Left cardiac atrium (tissue), 4 donors: ENCODE measurements around the gene SPIRE2. TPM values are rescaled to one million over a fixed set of nuclear protein-coding genes. Genes with fewer than 3 reads are reported as not detected.
"Not testable (repeated sequence)": the region's sequence is repeated elsewhere in the genome, so short reads cannot be mapped to it uniquely, and the experiment has no call there.

ENCODE experiments used
- ATAC-seq, 2 donors: fragments of 200-7000 bp; cut with Tn5 transposase; one replicate each; pipeline ENCODE4 v1.9.1; 2020; ENCODE audit warnings: mild to moderate bottlenecking in 2 of 2, moderate library complexity in 2 of 2
- DNase-seq: peaks from one replicate; pipeline ENCODE4 v3.0.0-alpha.2; 2020
- intact Hi-C, 2 donors: fragments of 100-400 bp; cut with DNase I; formaldehyde crosslinking; loops; one replicate each; pipeline versions ENCODE4 v1.14.1 to v1.15.1; 2022 to 2023
- total RNA-seq, 2 donors: library from RNA; stranded (reverse); fragmentation: NEBNext Ultra II Directional; extraction: Animal tissue kit (Norgen Biotek cat#: 25700); gene quantifications; one replicate each; pipeline ENCODE4 v1.2.1, GENCODE V29; 2021
- donor health status: DM: no; HTN: yes; CAD: no.
- donor health status: DM: no; HTN: yes; CAD: no; lungs with severe emphysema.
- donor health status: DM: yes; HTN: yes; CAD: no.
- donor health status: Dilated cardiomyopathy.

Gene SPIRE2
- total RNA-seq, 2 donors from 2014 or later, result 1.2 to 2.0 TPM

DNA sequence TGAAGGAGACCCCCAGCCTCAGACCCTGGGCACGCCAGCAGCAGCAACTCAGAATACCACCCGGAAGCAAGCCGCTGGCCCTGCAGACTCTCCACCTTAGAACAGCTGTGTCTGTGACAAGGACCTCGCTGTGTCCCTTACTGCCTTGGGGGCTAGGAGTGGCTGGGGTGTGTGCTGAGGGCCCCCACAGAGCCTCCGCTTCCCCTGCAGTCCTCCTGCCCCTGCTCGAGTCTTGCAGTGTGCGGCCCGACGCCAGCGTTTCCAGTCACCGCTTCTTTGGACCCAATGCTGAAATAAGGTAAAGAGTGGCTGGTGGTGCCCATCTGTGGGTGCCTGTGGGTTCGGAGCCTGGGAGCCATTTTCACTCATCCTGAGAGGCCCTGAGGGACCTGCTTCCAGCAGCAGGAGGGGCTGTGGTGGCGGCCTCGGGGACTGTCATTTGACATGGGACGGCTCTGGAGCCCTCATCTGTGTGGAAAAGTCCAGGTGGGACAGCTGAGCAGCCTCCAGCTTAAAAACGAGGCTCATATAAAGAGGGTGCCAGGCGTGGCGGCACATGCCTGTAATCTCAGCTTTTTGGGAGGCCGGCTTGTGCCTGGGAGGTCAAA lies 75.7 kb downstream of the SPIRE2 start:
- no peak for DNase-seq
- intact Hi-C loops, result no loop called here
- no peak for ATAC-seq

DNA sequence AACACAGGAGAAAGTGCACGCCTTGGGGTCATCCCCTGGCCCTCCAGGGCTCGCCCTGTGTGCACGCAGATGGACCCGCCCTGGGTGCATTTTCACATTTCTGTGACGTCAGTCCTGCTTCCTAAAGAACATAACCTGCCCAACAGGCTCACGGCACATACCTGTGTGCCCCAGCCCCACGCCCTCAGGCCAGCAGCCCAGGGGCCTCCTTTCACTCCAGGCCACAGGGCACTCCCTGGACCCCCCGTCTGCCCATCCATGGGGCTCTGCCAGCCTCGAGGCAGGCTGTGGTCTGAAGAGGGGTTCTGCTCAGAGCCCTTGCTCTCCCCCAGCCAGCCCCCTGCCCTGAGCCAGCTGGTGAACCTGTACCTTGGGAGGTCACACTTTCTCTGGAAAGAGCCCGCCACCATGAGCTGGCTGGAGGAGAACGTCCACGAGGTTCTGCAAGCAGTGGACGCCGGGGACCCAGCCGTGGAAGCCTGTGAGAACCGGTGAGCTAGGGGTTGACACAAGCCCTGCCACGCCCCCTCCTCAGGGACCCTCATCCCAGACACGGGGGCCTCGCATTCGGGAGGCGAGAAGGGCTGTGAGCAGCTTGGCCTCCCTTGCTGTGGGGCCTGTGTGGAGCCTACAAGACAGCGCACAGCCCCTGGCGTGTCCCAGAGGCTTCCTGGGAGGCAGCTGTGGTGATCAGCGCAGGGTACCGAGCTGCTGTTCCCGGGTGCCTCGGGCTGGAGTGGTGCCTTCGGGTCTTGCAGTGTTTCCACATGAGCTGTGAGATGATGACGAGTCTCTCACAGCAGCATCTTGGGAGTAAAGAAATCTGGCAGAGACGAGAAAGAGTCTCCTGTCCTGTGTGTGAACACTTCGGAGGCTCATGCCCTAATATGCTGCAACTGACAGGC lies 76.6 kb downstream of the SPIRE2 start:
- intact Hi-C loops, result no loop called here
- DNase-seq (no peak), ATAC-seq (no peak)

DNA sequence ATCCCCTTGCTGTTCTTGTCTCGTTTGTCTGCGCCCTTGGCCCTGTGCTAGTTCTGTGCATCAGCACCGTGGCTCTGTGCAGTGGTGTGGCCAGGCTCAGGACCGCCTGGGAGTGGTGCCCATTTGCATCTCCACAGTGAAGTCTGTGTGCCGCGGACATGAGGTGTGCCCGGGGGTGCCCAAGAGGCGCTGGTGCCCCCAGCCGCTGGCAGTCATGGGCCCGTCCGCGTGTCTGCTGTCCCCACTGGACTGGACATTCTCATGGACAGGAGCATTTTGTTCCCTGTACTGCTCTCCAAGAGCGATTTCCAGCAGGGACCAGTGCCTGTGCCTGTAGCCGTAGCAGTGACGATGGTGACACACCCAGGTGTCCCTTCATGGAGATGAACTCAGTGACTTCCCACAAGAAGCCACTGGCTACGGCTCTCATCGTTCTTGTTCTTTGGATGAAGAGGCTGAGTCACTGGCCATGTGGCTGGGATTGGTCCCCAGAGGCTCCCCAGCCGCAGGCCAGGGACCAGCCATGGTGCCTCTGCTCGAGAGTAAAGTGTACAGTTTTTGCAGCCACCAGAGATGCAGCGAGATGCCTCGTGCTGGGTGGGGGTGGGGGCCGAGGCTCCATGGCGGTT lies 77.3 kb downstream of the SPIRE2 start:
- ATAC-seq, result no peak
- no peak for DNase-seq
- intact Hi-C loops, result no loop called here

DNA sequence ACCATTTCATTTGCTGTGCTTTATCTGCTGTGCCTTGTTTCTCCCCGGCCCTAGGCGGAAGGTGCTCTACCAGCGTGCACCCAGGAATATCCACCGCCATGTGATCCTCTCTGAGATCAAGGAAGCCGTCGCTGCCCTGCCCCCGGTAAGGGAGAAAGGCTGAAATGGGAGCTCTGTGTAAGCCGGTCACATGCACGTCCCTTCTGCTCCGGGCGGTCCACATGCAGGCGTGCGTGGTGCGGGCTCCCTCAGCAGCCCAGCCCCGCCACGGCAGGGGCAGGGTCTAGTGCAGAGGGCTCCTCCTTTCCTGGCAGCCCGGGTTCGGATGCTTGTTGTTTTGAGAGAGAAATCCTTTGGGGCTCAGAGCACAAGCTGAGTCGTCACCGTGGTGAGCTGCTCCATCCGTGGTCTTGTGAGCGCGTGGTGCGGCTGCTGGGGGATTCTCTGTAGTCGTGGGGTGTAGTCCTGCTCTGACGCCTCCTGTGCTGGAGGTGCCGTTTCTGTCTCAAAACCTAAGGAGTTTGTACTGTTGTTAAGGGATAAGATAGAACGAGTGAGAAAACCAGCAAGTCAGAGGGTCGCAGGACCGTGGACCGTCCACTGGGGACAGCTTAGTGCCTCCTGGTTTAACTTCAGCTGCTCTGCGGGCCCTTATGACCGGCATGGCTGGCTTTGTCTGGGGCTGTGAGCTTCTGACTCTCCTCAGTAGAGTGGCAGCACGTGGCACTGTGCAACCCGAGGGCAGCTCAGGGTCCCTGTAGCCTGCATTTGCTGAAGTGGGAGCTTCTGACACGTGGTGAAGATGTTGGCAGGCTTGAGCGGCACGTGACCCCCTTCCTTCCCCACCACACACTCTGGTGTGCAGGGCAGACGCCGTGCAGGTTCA lies 78.1 kb downstream of the SPIRE2 start:
- DNase-seq (no peak), ATAC-seq (no peak)
- intact Hi-C loops, result no loop called here

DNA sequence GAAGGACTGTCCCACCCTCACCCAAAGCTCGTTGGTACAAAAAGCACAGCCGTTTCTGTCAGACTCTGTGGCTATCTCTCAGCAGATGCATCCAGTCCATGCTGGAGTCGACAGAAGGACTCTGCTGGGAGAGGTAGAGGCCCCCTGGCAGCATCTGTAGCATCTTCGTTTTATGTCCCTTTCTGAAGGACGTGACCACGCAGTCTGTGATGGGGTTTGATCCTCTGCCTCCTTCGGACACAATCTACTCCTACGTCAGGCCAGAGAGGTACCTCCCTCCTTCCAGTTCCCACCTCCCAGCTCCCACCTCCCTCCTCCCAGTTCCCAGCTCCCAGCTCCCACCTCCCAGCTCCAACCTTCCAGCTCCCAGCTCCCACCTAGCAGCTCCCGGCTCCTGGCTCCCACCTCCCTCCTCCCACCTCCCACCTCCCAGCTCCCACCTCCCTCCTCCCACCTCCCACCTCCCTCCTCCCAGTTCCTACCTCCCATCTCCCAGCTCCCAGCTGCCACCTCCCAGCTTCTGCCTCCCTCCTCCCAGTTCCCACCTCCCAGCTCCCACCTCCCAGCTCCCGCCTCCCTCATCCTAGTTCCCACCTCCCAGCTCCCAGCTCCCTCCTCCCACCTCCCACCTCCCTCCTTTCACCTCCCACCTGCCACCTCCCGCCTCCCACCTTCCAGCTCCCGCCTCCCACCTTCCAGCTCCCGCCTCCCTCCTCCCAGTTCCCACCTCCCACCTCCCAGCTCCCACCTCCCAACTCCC lies 79.0 kb downstream of the SPIRE2 start:
- ATAC-seq (no peak), DNase-seq (no peak)
- intact Hi-C loops, result no loop called here

DNA sequence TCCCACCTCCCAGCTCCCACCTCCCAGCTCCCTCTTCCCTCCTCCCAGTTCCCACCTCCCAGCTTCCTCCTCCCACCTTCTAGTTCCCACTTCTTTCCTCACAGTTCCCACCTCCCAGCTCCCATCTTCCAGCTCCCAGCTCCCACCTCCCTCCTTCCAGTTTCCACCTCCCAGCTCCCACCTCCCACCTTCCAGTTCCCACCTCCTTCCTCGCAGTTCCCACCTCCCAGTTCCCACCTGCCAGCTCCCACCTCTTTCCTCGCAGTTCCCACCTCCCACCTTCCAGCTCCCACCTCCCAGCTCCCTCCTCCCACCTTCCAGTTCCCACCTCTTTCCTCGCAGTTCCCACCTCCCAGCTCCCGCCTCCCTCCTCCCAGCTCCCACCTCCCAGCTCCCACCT lies 80.0 kb downstream of the SPIRE2 start:
- intact Hi-C loops, result no loop called here
- ATAC-seq, result no peak
- DNase-seq, result no peak

DNA sequence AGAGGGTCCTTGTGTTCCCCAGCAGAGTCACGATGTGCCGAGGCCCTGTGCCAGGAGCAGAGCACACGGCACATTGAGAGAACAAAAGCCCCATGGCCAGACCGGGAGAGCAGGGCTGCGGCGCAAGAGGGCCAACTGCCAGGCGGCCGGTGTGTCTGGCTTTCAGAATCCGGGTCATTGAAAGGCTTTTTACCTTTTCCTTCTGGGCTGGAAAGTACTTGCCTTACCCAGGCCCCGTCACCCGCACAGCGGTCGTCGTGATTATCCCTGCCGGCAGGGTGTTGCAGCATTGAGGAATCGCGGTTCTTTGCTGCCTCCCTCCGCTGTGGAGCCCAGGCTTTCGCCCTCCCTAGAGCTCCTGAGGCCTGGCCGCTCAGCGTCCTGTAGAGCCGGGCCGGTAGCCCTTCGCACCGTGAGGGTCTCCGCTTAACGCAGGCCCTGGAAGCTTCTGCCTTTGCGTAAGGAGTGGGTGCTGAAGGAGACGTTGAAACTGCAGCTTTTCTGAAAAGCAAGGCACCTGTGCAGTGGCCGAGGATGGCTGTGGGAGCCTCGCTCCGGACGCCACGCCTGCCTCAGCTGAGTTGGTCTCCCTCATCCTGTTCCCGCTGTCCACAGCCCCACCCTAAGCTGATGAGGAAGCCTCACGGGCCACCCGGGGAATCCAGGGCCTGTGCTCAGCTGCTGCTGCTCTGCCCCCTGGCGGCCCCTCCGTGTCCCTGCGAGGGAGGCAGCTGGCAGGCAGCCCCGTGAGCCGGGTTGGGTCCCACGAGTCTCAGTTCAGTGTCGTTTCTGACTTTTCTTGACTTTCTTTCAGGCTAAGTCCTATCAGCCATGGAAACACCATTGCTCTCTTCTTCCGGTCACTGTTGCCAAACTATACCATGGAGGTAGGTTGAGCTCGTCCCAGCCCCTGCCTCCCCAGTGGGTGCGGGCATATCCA lies 81.8 kb downstream of the SPIRE2 start:
- ATAC-seq (peak; percentile 77 to 78), DNase-seq (peak; percentile 87)
- intact Hi-C loops, result no loop called here

DNA sequence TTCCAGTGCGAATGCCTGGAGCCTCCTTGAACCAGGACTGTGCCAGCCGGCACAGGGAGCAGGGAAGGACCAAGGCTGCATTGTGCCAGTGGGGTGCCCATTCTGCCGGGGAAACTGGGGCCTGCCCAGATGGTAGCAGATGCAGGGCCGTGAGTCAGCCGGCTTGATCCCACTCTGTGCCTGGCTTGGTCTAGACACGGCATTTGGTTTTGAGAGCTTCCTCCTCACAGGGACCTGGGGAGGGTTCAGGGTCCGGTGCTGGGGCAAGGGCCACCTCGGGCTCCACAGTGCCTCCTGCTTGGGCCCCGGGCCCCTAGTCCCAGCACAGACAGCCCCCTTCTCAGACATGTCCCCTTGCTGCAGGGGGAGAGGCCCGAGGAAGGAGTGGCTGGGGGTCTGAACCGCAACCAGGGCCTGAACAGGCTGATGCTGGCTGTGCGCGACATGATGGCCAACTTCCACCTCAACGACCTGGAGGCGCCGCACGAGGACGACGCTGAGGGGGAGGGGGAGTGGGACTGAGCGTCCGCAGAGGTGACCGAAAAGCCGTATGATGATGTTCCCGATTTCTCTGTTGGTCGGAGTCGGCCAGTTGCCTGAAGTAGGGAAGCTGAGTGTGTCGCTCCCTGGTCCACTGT lies 82.6 kb downstream of the SPIRE2 start:
- intact Hi-C loops, result no loop called here
- DNase-seq (no peak), ATAC-seq (peak in 1 of 2 donors; percentile 2)

DNA sequence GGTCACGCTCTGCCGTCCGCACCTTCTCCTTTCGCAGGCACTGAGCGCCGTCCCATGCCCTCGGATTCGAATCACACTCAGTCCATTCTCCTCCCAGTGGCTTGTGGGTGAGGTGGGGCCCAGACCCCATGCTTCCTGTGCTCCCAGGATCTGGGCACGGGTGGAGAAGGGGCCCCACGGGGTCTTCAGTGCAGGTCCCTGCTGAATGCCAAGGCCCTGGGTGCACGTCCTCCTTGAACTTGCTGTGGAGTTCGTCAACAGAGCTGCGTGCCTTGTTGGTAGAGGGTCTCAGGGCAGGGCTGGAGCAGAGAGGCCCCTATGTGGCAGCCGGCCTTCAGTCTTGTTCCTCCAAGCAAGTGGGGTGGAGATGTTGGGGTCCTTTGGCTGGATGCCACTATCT lies 83.1 kb downstream of the SPIRE2 start:
- intact Hi-C loops, result no loop called here
- DNase-seq (no peak), ATAC-seq (no peak)

DNA sequence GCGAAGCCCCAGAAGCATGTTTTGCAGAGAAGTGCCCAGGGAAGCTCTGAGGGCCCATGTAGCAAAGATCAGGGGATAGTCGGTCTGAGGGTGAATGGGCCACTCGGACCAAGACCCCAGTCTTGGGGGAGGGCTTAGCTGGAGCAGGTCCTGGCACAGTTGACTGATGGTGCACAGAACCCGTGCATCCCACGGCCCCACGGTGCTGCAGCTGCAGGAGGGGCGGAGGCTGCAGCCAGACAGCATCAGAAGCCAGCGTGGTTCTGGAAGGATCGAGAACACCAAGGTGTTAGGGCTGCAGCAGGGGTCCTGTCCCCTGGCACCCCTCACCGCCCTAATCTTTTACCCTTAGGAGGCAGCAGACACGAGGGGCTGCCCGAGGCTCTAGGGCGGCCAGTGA lies 83.9 kb downstream of the SPIRE2 start:
- intact Hi-C loops, result no loop called here
- ATAC-seq, result no peak
- DNase-seq, result no peak

DNA sequence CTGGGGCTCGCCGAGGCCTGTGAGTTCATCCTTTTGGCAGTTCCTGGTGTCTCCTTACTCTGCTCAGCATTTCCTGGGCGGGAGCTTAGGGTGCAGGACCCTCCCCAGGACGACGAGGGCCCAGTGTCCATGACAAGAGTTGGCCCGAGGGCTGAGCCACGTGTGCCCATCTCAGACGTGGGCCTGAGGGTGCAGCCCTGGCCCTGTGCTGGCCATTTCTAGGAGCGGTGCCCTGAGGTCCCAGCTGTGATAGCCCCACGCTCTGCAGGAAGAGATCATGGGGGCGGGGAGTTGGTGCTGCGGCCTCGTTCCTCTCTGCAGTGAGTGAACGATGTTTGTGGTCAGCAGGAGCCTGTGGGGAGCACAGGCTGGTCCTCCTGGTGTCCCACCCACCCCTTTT lies 84.4 kb downstream of the SPIRE2 start:
- no peak for DNase-seq
- intact Hi-C loops, result no loop called here
- no peak for ATAC-seq

DNA sequence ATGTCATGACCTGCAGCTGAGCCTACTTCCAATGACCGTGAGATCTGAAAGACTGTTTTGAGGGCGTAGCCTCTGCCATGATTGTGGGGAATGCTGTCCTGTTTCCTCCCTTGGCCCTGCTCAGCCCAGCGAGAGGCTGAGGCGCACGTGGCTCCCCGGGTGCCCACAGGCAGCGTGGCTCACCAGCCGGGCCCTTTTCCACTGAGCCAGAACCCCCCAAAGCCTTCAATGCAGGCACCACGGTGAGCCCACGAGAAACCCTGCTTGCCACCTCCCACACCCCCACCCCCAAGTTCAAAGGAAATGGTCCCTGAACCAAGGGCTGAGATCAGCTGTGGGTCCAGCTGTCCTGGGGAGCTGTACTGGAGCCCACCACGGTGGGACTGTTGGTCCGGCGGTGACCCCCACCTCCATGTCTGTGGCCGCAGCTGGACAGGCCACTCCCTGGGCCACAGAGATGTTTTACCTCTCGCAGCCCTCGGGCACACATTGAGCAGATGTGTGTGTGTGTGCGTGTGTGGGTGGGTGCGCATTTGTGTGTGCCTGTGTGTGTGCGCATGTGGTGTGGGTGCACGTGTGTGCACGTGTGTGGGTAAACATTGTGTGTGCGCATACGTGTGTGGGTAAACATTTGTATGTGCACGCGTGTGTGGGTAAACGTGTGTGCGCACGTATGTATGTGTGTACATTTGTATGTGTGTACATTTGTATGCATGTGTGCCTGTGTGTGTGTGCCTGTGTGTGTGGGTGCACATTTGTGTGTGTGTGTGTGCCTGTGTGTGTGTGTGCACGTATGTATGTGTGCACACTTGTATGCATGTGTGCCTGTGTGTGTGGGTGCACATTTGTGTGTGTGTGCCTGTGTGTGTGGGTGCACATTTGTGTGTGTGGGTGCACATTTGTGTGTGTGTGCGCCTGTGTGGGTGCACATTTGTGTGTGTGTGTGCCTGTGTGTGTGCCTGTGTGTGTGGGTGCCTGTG lies 85.4 kb downstream of the SPIRE2 start:
- no peak for DNase-seq
- intact Hi-C loops, result no loop called here
- ATAC-seq, result no peak

DNA sequence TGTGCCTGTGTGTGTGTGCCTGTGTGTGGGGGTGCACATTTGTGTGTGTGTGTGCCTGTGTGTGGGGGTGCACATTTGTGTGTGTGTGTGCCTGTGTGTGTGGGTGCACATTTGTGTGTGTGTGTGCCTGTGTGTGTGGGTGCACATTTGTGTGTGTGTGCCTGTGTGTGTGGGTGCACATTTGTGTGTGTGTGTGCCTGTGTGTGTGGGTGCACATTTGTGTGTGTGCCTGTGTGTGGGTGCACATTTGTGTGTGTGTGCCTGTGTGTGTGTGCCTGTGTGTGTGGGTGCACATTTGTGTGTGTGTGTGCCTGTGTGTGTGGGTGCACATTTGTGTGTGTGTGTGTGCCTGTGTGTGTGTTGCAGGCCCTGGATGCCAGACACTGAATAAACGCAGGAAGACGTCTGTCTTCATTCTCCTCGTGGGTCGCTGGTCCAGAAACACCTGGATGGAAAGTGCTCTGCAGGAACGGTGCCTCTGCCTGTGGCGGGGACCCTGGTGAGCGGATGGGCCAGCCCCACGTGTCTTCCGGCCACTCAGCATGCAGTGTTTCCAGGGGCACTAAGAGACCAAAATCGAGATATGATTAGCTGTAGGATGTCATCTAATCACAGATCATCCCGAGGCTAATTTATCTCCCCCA lies 86.5 kb downstream of the SPIRE2 start:
- DNase-seq, intact Hi-C loops, ATAC-seq: not testable (repeated sequence)

DNA sequence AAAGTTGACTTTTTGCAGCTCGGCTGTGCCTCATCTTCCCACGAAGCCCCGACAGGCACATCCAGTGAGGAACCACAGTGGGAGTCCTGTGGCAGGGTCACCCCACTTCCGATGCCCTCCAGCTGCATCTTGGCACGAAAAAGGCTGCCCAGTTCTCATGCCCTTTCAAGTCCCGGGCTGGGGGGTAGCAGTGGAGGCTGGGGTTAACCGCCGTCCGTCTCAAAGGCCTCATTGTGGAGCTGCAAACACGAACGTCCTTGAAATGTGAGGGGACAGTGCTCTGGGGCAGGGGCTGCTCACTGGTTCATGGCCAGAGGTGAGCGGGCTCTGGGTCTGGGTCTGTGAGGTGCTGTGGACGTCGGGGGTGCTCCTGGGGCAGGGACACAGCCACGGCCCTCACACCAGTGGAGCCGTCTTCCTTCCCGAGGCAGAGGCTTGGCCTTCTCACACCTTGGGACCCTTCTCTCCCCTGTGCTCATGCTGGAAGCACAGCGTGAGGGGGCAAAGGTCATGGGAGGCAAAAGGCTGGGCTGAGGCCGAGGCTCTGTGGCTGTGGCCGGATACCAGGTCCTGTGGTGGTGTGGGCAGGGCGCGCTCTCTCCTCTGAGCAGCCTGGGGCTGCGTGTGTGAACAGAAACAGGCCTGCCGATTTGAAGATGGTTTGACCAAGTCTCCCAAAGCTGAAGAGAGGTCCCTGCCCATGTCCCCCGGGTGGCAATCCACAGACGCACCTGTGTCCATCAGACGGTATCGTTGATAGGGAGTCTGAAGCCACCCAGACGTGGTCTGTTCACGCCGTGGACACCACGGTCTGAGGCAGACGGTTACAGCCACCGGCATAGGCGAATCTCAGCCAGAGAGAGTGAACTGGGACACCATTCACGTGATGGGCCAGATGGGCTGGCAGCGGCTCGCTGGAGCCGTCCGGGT lies 87.3 kb downstream of the SPIRE2 start:
- no peak for ATAC-seq
- intact Hi-C loops, result no loop called here
- no peak for DNase-seq
